Heart left ventricle (tissue), 13 donors: ENCODE data around the gene CDK4.

Source experiments
- POLR2A ChIP-seq, 2 donors: fragments of 450-650 bp; IDR thresholded peaks; one replicate each; pipeline ENCODE4 v1.6.1; 2017; ENCODE audit warnings: antibody characterized with exemption in 2 of 2, mild to moderate bottlenecking in 2 of 2, moderate library complexity in 2 of 2
- TF ChIP-seq, protein P1 (sequence below), 12 donors: fragments of 200-600 bp; sonication (generic) in 4 of 12; IDR thresholded peaks; one replicate each; pipeline versions ENCODE4 v1.5.0 to v1.8.0; 2018 to 2022; ENCODE audit warnings: antibody characterized with exemption in 12 of 12, mild to moderate bottlenecking in 5 of 12
- donor health status: ischemic (EF 13 %, LVEDD 7.1; RV severe dilation, severe dysfunction).
- donor health status: DM: no; HTN: yes; CAD: no.
- donor health status: DM: no; HTN: no; CAD: no.
- donor health status: ischemic (EF 25% LVEDD 6.9; RV normal size, moderate dysfunction).
- donor health status: ischemic (EF 25% LVEDD 5.7; RV mildly dilated, moderate dysfunction).
- donor health status: ischemic (EF 35%, LVEDD 5.7; RV mildly dilated, moderate dysfunction).
- donor health status: nonischemic (EF 11% LVEDD 7.7; RV severe dilation, severe dysfunction).
- donor health status: DM: yes; HTN: yes; CAD: no.
- donor health status: PGD.
- donor health status: ischemic (EF 29% LVEDD 5.4; RV normal size, mild dysfunction).
- donor health status: nonischemic (EF 23%, LVEDD 6.1; RV moderate dilation, normal function).

DNA sequence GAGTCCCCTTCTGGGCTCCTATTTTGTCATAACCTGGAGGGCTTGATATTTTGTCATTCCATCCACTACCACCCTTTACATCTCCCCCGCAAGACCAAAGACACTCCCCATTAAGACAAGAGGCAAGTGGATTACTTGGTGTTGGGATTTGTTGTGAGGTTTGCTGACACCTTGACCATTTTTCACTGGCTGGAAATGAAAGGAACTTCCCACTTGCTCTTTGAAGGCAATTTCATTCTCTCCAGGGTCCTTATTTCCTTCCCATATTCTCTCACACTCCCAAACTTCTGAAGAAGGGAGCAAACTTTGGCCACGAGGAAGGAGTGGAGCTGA is 28.5 kb downstream of the CDK4 start:
- TF ChIP-seq, protein P1, sequence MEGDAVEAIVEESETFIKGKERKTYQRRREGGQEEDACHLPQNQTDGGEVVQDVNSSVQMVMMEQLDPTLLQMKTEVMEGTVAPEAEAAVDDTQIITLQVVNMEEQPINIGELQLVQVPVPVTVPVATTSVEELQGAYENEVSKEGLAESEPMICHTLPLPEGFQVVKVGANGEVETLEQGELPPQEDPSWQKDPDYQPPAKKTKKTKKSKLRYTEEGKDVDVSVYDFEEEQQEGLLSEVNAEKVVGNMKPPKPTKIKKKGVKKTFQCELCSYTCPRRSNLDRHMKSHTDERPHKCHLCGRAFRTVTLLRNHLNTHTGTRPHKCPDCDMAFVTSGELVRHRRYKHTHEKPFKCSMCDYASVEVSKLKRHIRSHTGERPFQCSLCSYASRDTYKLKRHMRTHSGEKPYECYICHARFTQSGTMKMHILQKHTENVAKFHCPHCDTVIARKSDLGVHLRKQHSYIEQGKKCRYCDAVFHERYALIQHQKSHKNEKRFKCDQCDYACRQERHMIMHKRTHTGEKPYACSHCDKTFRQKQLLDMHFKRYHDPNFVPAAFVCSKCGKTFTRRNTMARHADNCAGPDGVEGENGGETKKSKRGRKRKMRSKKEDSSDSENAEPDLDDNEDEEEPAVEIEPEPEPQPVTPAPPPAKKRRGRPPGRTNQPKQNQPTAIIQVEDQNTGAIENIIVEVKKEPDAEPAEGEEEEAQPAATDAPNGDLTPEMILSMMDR (IDR thresholded peaks at IDR 0.05), result no peak
- TF ChIP-seq POLR2A (IDR thresholded peaks at IDR 0.05), result no peak
